ENCODE data around the gene CASZ1.

DNA sequence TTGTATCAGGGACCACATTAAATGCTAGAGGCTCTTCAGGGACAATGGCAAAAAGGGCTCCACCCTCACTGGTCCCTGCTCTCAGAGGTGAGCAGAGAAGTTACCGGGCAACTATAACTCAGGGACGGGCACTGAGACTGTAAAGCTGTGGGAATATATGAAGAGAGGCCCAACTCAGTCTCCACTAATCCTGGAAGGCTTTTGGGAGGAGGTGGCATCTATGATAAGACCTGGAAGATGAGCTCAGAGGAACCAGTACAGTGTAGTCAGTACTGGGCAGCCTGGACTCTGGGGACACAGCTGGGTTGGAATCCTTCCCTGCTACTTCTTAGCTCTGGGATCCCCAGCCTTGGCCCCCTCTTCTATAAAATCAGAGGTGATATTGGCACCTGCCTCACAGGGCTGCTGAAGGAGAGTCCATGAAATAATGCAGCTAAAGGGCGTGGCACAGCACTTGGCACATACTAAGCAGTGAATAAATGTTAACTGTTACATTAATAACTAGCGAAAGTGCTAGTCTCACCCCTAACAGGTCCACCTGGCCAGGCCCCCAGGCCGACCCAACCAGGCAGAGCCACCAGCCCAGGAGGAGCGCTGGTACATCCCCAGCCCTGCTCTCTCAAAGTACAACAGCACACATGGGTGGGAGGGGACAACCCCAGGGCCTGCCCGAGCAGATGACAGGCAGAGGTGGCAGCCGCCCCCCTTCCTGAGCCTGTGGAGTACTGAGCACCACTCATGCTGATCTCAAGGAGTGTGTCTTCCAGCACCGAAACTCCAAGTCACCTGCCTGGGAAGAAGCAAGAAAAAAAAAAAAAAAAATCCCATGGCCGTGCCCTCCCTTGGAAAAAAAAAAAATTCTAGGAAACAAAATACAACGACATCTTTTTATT lies 62.7 kb downstream of the CASZ1 start:
- TF ChIP-seq CTCF (conservative IDR thresholded peaks at IDR 0.05; ENCODE audit: low read depth in 2 of 2) (no peak), EZH2phosphoT487 (IDR thresholded peaks at IDR 0.05; ENCODE audit: unreplicated experiment) (no peak)
- TF ChIP-seq, protein P1, sequence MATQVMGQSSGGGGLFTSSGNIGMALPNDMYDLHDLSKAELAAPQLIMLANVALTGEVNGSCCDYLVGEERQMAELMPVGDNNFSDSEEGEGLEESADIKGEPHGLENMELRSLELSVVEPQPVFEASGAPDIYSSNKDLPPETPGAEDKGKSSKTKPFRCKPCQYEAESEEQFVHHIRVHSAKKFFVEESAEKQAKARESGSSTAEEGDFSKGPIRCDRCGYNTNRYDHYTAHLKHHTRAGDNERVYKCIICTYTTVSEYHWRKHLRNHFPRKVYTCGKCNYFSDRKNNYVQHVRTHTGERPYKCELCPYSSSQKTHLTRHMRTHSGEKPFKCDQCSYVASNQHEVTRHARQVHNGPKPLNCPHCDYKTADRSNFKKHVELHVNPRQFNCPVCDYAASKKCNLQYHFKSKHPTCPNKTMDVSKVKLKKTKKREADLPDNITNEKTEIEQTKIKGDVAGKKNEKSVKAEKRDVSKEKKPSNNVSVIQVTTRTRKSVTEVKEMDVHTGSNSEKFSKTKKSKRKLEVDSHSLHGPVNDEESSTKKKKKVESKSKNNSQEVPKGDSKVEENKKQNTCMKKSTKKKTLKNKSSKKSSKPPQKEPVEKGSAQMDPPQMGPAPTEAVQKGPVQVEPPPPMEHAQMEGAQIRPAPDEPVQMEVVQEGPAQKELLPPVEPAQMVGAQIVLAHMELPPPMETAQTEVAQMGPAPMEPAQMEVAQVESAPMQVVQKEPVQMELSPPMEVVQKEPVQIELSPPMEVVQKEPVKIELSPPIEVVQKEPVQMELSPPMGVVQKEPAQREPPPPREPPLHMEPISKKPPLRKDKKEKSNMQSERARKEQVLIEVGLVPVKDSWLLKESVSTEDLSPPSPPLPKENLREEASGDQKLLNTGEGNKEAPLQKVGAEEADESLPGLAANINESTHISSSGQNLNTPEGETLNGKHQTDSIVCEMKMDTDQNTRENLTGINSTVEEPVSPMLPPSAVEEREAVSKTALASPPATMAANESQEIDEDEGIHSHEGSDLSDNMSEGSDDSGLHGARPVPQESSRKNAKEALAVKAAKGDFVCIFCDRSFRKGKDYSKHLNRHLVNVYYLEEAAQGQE (IDR thresholded peaks at IDR 0.05; ENCODE audit: unreplicated experiment), result no peak
